SK-N-SH treated with all-trans-retinoic acid at 6 μM for 48 hours (cell line): ENCODE data around the gene CPNE4.

Source experiments
- ATAC-seq: fragments of 200-7000 bp; cut with Tn5 transposase; 3 replicates; pipeline ENCODE4 v1.9.1; 2020; ENCODE audit warnings: mild to moderate bottlenecking, moderate library complexity
- ARNTL ChIP-seq: fragments of 450-650 bp; formaldehyde crosslinking; IDR thresholded peaks from 2 replicates; pipeline ENCODE4 v1.5.0; 2020; ENCODE audit warnings: low read depth, mild to moderate bottlenecking, moderate library complexity, borderline replicate concordance
- BACH2 ChIP-seq: fragments of 250-450 bp; sonication (Bioruptor Pico); IDR thresholded peaks from 2 replicates; pipeline ENCODE4 v1.9.0; 2021; ENCODE audit warnings: mild to moderate bottlenecking, borderline replicate concordance
- CSDC2 ChIP-seq: fragments of 250-450 bp; sonication (Bioruptor Pico); IDR thresholded peaks from 2 replicates; pipeline ENCODE4 v1.5.0; 2020; ENCODE audit warnings: mild to moderate bottlenecking, moderate library complexity
- CSRNP3 ChIP-seq: fragments of 250-450 bp; sonication (Bioruptor Pico); IDR thresholded peaks from 2 replicates; pipeline ENCODE4 v1.5.1; 2021; ENCODE audit warnings: mild to moderate bottlenecking, moderate library complexity
- ESRRG ChIP-seq: fragments of 250-450 bp; sonication (Bioruptor Pico); IDR thresholded peaks from 2 replicates; pipeline ENCODE4 v1.6.1; 2021; ENCODE audit warnings: mild to moderate bottlenecking
- GLIS3 ChIP-seq: fragments of 250-450 bp; sonication (Bioruptor Pico); IDR thresholded peaks from 2 replicates; pipeline ENCODE4 v1.5.0; 2020; ENCODE audit warnings: mild to moderate bottlenecking, moderate library complexity
- ISL1 ChIP-seq: fragments of 250-450 bp; sonication (Bioruptor Pico); IDR thresholded peaks from 2 replicates; pipeline ENCODE4 v2.1.2; 2022; ENCODE audit warnings: mild to moderate bottlenecking, moderate library complexity
- OSR1 ChIP-seq: fragments of 250-450 bp; sonication (Bioruptor Pico); IDR thresholded peaks from 2 replicates; pipeline ENCODE4 v1.8.0; 2022; ENCODE audit warnings: moderate library complexity, mild to moderate bottlenecking, inconsistent platforms
- PATZ1 ChIP-seq: fragments of 250-450 bp; sonication (Bioruptor Pico); IDR thresholded peaks from 2 replicates; pipeline ENCODE4 v1.8.0; 2020; ENCODE audit warnings: mild to moderate bottlenecking, moderate library complexity, borderline replicate concordance
- POU6F1 ChIP-seq: fragments of 250-450 bp; sonication (Bioruptor Pico); IDR thresholded peaks from 2 replicates; pipeline ENCODE4 v1.8.0; 2021; ENCODE audit warnings: low read depth, mild to moderate bottlenecking, moderate library complexity, borderline replicate concordance
- PPARA ChIP-seq: fragments of 250-450 bp; sonication (Bioruptor Pico); IDR thresholded peaks from 2 replicates; pipeline ENCODE4 v1.5.0; 2020; ENCODE audit warnings: mild to moderate bottlenecking, borderline replicate concordance
- RARB ChIP-seq: fragments of 250-450 bp; sonication (Bioruptor Pico); IDR thresholded peaks from 2 replicates; pipeline ENCODE4 v1.8.0; 2021; ENCODE audit warnings: mild to moderate bottlenecking, moderate library complexity
- SNAI2 ChIP-seq: fragments of 250-450 bp; sonication (Bioruptor Pico); IDR thresholded peaks from 2 replicates; pipeline ENCODE4 v1.5.0; 2020; ENCODE audit warnings: mild to moderate bottlenecking, moderate library complexity
- TCF4 ChIP-seq: fragments of 250-450 bp; sonication (Bioruptor Pico); IDR thresholded peaks from 2 replicates; pipeline ENCODE4 v1.8.0; 2021; ENCODE audit warnings: mild to moderate bottlenecking, moderate library complexity, borderline replicate concordance
- TOX ChIP-seq: fragments of 250-450 bp; sonication (Bioruptor Pico); IDR thresholded peaks from 2 replicates; pipeline ENCODE4 v1.8.0; 2021; ENCODE audit warnings: mild to moderate bottlenecking, moderate library complexity, borderline replicate concordance
- ZC3H10 ChIP-seq: fragments of 250-450 bp; sonication (Bioruptor Pico); IDR thresholded peaks from 2 replicates; pipeline ENCODE4 v1.5.1; 2021; ENCODE audit warnings: mild to moderate bottlenecking, moderate library complexity
- ZFP3 ChIP-seq: fragments of 250-450 bp; sonication (Bioruptor Pico); IDR thresholded peaks from 2 replicates; pipeline ENCODE4 v1.5.0; 2020; ENCODE audit warnings: mild to moderate bottlenecking, moderate library complexity
- ZFP30 ChIP-seq: fragments of 450-650 bp; formaldehyde crosslinking; IDR thresholded peaks from 2 replicates; pipeline ENCODE4 v1.5.0; 2022; ENCODE audit warnings: mild to moderate bottlenecking, moderate library complexity
- ZNF565 ChIP-seq: fragments of 450-650 bp; formaldehyde crosslinking; conservative IDR thresholded peaks from 2 replicates; pipeline ENCODE4 v1.5.0; 2020; ENCODE audit warnings: low read depth, mild to moderate bottlenecking, moderate library complexity
- ZNF70 ChIP-seq: fragments of 450-650 bp; formaldehyde crosslinking; IDR thresholded peaks from 2 replicates; pipeline ENCODE4 v1.5.0; 2020; ENCODE audit warnings: mild to moderate bottlenecking, moderate library complexity
- ZNF8 ChIP-seq: fragments of 450-650 bp; formaldehyde crosslinking; IDR thresholded peaks from 2 replicates; pipeline ENCODE4 v1.5.0; 2020; ENCODE audit warnings: mild to moderate bottlenecking, moderate library complexity
- TF ChIP-seq, protein P1 (sequence below): fragments of 250-450 bp; sonication (Bioruptor Pico); IDR thresholded peaks from 2 replicates; pipeline ENCODE4 v1.5.1; 2020; ENCODE audit warnings: low read depth, mild to moderate bottlenecking, moderate library complexity
- TF ChIP-seq, protein P2 (sequence below): fragments of 250-450 bp; sonication (Bioruptor Pico); IDR thresholded peaks from 2 replicates; pipeline ENCODE4 v1.5.0; 2020; ENCODE audit warnings: mild to moderate bottlenecking, moderate library complexity

CPNE4 gene

DNA sequence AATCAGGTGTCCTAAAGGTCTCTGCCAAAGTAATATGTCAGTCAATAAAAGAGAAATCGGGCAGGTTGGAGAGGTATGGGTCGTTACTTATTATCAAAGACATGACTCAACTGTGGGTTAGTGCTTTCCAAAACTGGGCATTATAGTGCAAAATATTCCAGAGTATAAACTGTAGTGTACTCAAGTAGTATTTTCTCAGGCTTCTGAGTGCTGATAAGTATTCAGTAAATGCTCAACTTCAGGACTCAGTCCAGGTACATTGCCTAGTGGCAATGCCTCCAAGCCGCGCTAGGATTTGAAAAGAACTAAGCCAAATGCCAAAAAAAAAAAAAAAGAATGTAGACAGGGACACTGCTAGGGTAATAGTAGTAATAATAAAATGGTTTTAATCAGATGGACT is 233.2 kb downstream of the CPNE4 start:
- TF ChIP-seq RARB (CRISPR knock-in tag): no peak
- TF ChIP-seq ZFP3 (CRISPR knock-in tag): no peak
- no peak for TF ChIP-seq OSR1 (CRISPR knock-in tag)
- no peak for TF ChIP-seq CSDC2 (CRISPR knock-in tag)
- no peak for TF ChIP-seq PPARA (CRISPR knock-in tag)
- TF ChIP-seq, protein P1, sequence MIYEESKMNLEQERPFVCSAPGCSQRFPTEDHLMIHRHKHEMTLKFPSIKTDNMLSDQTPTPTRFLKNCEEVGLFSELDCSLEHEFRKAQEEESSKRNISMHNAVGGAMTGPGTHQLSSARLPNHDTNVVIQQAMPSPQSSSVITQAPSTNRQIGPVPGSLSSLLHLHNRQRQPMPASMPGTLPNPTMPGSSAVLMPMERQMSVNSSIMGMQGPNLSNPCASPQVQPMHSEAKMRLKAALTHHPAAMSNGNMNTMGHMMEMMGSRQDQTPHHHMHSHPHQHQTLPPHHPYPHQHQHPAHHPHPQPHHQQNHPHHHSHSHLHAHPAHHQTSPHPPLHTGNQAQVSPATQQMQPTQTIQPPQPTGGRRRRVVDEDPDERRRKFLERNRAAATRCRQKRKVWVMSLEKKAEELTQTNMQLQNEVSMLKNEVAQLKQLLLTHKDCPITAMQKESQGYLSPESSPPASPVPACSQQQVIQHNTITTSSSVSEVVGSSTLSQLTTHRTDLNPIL (CRISPR knock-in tag): no peak
- TF ChIP-seq TOX: no peak
- no peak for TF ChIP-seq PATZ1 (CRISPR knock-in tag)
- no peak for TF ChIP-seq ZNF8 (CRISPR knock-in tag)
- no peak for TF ChIP-seq ESRRG (CRISPR knock-in tag)
- TF ChIP-seq BACH2 (CRISPR knock-in tag): no peak
- TF ChIP-seq ZFP30 (CRISPR knock-in tag): no peak
- no peak for TF ChIP-seq ZC3H10
- TF ChIP-seq GLIS3 (CRISPR knock-in tag): no peak
- TF ChIP-seq ARNTL (CRISPR knock-in tag): no peak
- TF ChIP-seq POU6F1 (CRISPR knock-in tag): no peak
- TF ChIP-seq ZNF565 (CRISPR knock-in tag): no peak
- no peak for TF ChIP-seq TCF4 (CRISPR knock-in tag)
- TF ChIP-seq CSRNP3 (CRISPR knock-in tag): no peak
- TF ChIP-seq, protein P2, sequence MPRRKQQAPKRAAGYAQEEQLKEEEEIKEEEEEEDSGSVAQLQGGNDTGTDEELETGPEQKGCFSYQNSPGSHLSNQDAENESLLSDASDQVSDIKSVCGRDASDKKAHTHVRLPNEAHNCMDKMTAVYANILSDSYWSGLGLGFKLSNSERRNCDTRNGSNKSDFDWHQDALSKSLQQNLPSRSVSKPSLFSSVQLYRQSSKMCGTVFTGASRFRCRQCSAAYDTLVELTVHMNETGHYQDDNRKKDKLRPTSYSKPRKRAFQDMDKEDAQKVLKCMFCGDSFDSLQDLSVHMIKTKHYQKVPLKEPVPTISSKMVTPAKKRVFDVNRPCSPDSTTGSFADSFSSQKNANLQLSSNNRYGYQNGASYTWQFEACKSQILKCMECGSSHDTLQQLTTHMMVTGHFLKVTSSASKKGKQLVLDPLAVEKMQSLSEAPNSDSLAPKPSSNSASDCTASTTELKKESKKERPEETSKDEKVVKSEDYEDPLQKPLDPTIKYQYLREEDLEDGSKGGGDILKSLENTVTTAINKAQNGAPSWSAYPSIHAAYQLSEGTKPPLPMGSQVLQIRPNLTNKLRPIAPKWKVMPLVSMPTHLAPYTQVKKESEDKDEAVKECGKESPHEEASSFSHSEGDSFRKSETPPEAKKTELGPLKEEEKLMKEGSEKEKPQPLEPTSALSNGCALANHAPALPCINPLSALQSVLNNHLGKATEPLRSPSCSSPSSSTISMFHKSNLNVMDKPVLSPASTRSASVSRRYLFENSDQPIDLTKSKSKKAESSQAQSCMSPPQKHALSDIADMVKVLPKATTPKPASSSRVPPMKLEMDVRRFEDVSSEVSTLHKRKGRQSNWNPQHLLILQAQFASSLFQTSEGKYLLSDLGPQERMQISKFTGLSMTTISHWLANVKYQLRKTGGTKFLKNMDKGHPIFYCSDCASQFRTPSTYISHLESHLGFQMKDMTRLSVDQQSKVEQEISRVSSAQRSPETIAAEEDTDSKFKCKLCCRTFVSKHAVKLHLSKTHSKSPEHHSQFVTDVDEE (CRISPR knock-in tag): no peak
- ATAC-seq: no peak

DNA sequence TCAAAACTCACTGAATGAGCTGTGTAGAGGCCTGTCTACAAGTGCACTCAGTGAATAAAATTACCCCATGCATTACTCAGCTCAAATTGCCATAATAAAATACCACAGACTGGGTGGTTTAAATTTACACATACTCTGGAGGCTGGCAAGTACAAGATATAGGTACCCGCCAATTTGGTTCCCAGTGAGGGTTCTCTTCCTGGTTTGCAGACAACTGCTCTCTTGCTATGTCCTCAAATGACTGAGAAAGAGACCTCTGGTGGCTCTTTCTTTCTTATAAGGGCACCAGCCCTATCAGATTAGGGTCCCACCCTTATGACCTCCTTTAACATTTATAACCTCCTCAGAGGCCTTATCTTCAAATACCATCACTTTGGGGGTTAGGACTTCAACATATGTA is 237.0 kb downstream of the CPNE4 start:
- TF ChIP-seq TCF4 (CRISPR knock-in tag) (no peak), BACH2 (CRISPR knock-in tag) (no peak), ZNF565 (CRISPR knock-in tag) (no peak), ZNF8 (CRISPR knock-in tag) (no peak), ZFP3 (CRISPR knock-in tag) (no peak), ESRRG (CRISPR knock-in tag) (no peak), OSR1 (CRISPR knock-in tag) (no peak), ZC3H10 (no peak), ISL1 (CRISPR knock-in tag) (no peak), CSRNP3 (CRISPR knock-in tag) (no peak), SNAI2 (CRISPR knock-in tag) (no peak), PPARA (CRISPR knock-in tag) (no peak), PATZ1 (CRISPR knock-in tag) (no peak), RARB (CRISPR knock-in tag) (no peak), TOX (no peak), POU6F1 (CRISPR knock-in tag) (no peak), ZNF70 (no peak), ZFP30 (CRISPR knock-in tag) (no peak)
- TF ChIP-seq, protein P1 (CRISPR knock-in tag): no peak
- TF ChIP-seq, all 23 proteins: peak for 0
- ATAC-seq: no peak
